ENCODE data around the gene RNF144A. TPM values are rescaled to one million over a fixed set of nuclear protein-coding genes. Genes with fewer than 3 reads are reported as not detected.

The RNF144A gene
- total and polyA plus RNA-seq, 10 donors: 3.8 to 86.6 (median 50.9) TPM

- peak overlapping the region in 3 of 8 donors; percentile 37 to 90 (median 84) for H3K27ac ChIP-seq
- DNase-seq: no peak
- H3K4me1 ChIP-seq: peaks cover 28 to 97% (median 61%) of the 10 kb centered on the region in 6 donors
- no peaks in the 10 kb centered on the region for H3K9me3 ChIP-seq
- TF ChIP-seq POLR2A (IDR thresholded peaks at IDR 0.05) (no peak), CTCF (IDR thresholded peaks at IDR 0.05 in 8 of 11, conservative IDR thresholded peaks at IDR 0.05 in 3 of 11) (no peak), POLR2AphosphoS5 (IDR thresholded peaks at IDR 0.05) (no peak)
- H3K36me3 ChIP-seq: peaks cover 3 to 94% (median 27%) of the 10 kb centered on the region in 6 donors
- no peaks in the 10 kb centered on the region for H3K27me3 ChIP-seq (replicated peaks in 1 of 7)
- 87 to 95% (median 94%) methylated on average over 8 of the region's 8 CpGs for WGBS, 5 donors
- intact Hi-C loops (cut with DNase I; ENCODE audit: low total_unique reads): no loop called here
- no peak overlapping the region for H3K4me3 ChIP-seq
These were observed 103.3 kb downstream of the RNF144A start for GRCh38 chr2:7020468-7020867.

- Histone ChIP-seq H3K27me3 (replicated peaks in 1 of 7) (no peaks in the 10 kb centered on the region), H3K36me3 (peaks cover 3 to 95% (median 27%) of the 10 kb centered on the region in 6 donors), H3K27ac (peak overlapping the region in 6 of 8 donors; percentile 37 to 90 (median 59)), H3K4me3 (no peak overlapping the region), H3K9me3 (no peaks in the 10 kb centered on the region), H3K4me1 (peaks cover 29 to 97% (median 64%) of the 10 kb centered on the region in 6 donors)
- WGBS, 5 donors: 63 to 85% (median 77%) methylated on average over 11 of the region's 11 CpGs
- DNase-seq: no peak
- no peak for TF ChIP-seq CTCF (IDR thresholded peaks at IDR 0.05 in 8 of 11, conservative IDR thresholded peaks at IDR 0.05 in 3 of 11)
- intact Hi-C loops (cut with DNase I; ENCODE audit: low total_unique reads): no loop called here
These were observed 103.8 kb downstream of the RNF144A start for GRCh38 chr2:7020939-7021470.

GRCh38 chr2:7022492-7023385 lies 105.5 kb downstream of the RNF144A start:
- no peak for DNase-seq
- TF ChIP-seq POLR2AphosphoS5 (IDR thresholded peaks at IDR 0.05) (no peak), POLR2A (IDR thresholded peaks at IDR 0.05) (no peak), CTCF (IDR thresholded peaks at IDR 0.05 in 8 of 11, conservative IDR thresholded peaks at IDR 0.05 in 3 of 11) (no peak)
- Histone ChIP-seq H3K4me1 (peaks cover 27 to 98% (median 68%) of the 10 kb centered on the region in 6 donors), H3K9me3 (no peaks in the 10 kb centered on the region), H3K36me3 (peaks cover 3 to 99% (median 27%) of the 10 kb centered on the region in 6 donors), H3K27ac (peak overlapping the region in 6 of 8 donors; percentile 37 to 90 (median 59)), H3K27me3 (replicated peaks in 1 of 7) (no peaks in the 10 kb centered on the region), H3K4me3 (no peak overlapping the region)
- intact Hi-C loops (cut with DNase I; ENCODE audit: low total_unique reads): no loop called here
- WGBS, 5 donors: 65 to 77% (median 72%) methylated on average over 11 of the region's 11 CpGs

- Histone ChIP-seq H3K4me1 (peaks cover 24 to 98% (median 69%) of the 10 kb centered on the region in 6 donors), H3K4me3 (no peak overlapping the region), H3K9me3 (no peaks in the 10 kb centered on the region), H3K36me3 (peaks cover 3 to 99% (median 27%) of the 10 kb centered on the region in 6 donors), H3K27me3 (replicated peaks in 1 of 7) (no peaks in the 10 kb centered on the region), H3K27ac (peak overlapping the region in 7 of 8 donors; percentile 11 to 90 (median 55))
- TF ChIP-seq POLR2AphosphoS5 (IDR thresholded peaks at IDR 0.05) (peak in 1 of 3 donors; percentile 48), POLR2A (IDR thresholded peaks at IDR 0.05) (no peak), CTCF (IDR thresholded peaks at IDR 0.05 in 8 of 11, conservative IDR thresholded peaks at IDR 0.05 in 3 of 11) (no peak)
- 52 to 74% (median 65%) methylated on average over 2 of the region's 2 CpGs for WGBS, 5 donors
- intact Hi-C loops (cut with DNase I; ENCODE audit: low total_unique reads): no loop called here
- no peak for DNase-seq
These were observed 106.3 kb downstream of the RNF144A start for GRCh38 chr2:7023542-7023941.
